ENCODE results near the gene GRIA1. TPM values are rescaled to one million over a fixed set of nuclear protein-coding genes. Genes with fewer than 3 reads are reported as not detected.

Gene GRIA1
- total RNA-seq, 6 experiments from 2014 or later: 0.10 to 0.57 (median 0.21) TPM

DNA sequence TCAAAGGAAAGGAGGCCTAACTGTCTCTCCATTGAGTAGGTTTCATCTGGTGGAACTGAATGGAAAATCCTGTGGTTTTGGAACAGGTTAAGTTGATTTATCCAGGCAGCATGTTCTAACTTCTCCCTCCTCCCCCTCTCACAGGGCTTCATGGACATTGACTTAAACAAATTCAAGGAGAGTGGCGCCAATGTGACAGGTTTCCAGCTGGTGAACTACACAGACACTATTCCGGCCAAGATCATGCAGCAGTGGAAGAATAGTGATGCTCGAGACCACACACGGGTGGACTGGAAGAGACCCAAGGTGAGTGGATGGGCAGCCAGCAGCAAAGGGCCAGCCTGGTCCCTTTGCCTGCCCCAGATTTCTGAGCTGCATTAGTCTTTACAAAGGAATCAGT, 183.9 kb downstream of the GRIA1 start:
- no peak overlapping the region for H3K4me3 Mint-ChIP-seq
- no peaks in the 10 kb centered on the region for H3K9me3 Mint-ChIP-seq

DNA sequence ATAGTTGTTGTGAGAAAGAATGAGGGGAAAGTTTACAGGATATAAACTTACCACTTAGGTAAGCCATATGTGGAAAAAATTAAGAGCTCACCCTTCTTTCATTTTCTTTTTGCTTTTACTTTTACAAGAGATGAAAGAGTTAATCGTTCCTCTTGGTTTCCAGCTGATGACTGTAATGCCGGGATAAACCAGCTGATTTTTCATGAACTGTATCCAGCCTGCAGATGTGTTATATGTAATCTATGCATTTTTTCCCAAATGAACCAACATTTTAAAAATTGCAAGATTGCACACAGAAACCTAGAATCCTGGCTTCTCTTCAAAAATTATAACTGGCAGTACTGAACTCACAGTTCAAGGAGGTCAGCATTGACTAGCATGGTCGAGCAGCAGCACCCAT, 185.9 kb downstream of the GRIA1 start:
- Mint-ChIP-seq H3K4me3 (no peak overlapping the region), H3K27ac (no peak overlapping the region), H3K36me3 (ENCODE audit: low read depth) (no peaks in the 10 kb centered on the region), H3K27me3 (ENCODE audit: insufficient read depth) (peaks cover 2% of the 10 kb centered on the region; the same call in 1 of the 2 replicates), H3K9me3 (no peaks in the 10 kb centered on the region), H3K4me1 (ENCODE audit: low read depth) (peaks cover 16% of the 10 kb centered on the region)
- TF ChIP-seq, protein P1, sequence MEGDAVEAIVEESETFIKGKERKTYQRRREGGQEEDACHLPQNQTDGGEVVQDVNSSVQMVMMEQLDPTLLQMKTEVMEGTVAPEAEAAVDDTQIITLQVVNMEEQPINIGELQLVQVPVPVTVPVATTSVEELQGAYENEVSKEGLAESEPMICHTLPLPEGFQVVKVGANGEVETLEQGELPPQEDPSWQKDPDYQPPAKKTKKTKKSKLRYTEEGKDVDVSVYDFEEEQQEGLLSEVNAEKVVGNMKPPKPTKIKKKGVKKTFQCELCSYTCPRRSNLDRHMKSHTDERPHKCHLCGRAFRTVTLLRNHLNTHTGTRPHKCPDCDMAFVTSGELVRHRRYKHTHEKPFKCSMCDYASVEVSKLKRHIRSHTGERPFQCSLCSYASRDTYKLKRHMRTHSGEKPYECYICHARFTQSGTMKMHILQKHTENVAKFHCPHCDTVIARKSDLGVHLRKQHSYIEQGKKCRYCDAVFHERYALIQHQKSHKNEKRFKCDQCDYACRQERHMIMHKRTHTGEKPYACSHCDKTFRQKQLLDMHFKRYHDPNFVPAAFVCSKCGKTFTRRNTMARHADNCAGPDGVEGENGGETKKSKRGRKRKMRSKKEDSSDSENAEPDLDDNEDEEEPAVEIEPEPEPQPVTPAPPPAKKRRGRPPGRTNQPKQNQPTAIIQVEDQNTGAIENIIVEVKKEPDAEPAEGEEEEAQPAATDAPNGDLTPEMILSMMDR (IDR thresholded peaks at IDR 0.05): no peak
- no peak for DNase-seq

More for the DNA sequence above, 183.9 kb downstream of the GRIA1 start:
- TF ChIP-seq, protein P1 (IDR thresholded peaks at IDR 0.05): no peak
- H3K27me3 Mint-ChIP-seq (ENCODE audit: insufficient read depth): peaks cover 2% of the 10 kb centered on the region; the same call in 1 of the 2 replicates
- peaks cover 16% of the 10 kb centered on the region for H3K4me1 Mint-ChIP-seq (ENCODE audit: low read depth)
- H3K27ac Mint-ChIP-seq: no peak overlapping the region
- DNase-seq: no peak
- no peaks in the 10 kb centered on the region for H3K36me3 Mint-ChIP-seq (ENCODE audit: low read depth)

DNA sequence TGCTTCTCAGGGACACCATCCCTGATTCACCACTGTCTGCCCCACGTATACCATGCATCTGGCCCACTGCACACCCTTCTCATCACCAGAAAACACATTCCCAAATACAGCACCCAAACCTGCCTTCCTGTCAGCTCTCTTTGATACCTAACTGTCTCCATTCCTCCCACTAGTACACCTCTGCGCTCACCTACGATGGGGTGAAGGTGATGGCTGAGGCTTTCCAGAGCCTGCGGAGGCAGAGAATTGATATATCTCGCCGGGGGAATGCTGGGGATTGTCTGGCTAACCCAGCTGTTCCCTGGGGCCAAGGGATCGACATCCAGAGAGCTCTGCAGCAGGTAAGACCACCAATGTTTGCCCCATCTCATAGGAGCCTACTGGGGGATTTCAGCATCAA, 186.4 kb downstream of the GRIA1 start:
- TF ChIP-seq, protein P1 (IDR thresholded peaks at IDR 0.05): no peak
- Mint-ChIP-seq H3K27ac (no peak overlapping the region), H3K36me3 (ENCODE audit: low read depth) (no peaks in the 10 kb centered on the region), H3K9me3 (no peaks in the 10 kb centered on the region), H3K4me1 (ENCODE audit: low read depth) (peaks cover 15% of the 10 kb centered on the region), H3K4me3 (no peak overlapping the region), H3K27me3 (ENCODE audit: insufficient read depth) (peaks cover 2% of the 10 kb centered on the region; the same call in 1 of the 2 replicates)
- DNase-seq: no peak

DNA sequence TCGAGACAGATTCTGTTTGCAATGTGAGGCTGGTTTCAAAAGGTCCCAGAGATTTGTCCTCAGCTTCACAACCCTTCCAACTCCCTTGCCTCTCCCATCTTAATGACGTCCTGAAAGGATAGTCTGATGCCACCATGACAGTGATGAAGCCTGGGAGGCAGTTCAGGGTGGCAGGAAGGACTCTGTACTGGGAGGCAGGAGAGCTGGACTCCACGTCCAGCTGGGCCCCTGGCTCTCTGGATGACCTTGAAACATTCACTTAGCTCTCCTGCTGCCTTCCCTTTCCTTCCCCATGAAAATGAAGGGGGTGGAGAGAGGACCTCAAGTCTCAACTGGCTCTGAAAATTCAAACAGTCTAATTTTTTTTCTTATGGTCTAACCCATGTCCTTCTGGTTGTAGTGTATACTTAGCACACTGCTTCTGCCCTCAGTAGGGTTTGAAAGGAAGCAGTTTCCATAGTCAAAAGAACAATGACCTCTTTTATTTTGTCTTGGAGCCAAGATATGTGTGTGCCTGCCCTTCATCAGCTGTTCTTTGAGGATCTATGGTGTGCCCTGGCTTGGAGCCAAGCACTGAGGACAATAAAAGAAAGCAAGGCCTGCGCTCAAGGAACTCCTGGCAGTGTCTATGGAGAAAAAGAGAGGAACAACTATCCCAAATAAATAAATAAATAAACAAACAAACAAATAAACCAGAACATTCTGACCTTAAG, 188.3 kb downstream of the GRIA1 start:
- DNase-seq: no peak
- Mint-ChIP-seq H3K4me3 (no peak overlapping the region), H3K9me3 (no peaks in the 10 kb centered on the region), H3K4me1 (ENCODE audit: low read depth) (no peaks in the 10 kb centered on the region), H3K27me3 (ENCODE audit: insufficient read depth) (peaks cover 2% of the 10 kb centered on the region), H3K27ac (no peak overlapping the region), H3K36me3 (ENCODE audit: low read depth) (no peaks in the 10 kb centered on the region)
- TF ChIP-seq, protein P1 (IDR thresholded peaks at IDR 0.05): no peak

DNA sequence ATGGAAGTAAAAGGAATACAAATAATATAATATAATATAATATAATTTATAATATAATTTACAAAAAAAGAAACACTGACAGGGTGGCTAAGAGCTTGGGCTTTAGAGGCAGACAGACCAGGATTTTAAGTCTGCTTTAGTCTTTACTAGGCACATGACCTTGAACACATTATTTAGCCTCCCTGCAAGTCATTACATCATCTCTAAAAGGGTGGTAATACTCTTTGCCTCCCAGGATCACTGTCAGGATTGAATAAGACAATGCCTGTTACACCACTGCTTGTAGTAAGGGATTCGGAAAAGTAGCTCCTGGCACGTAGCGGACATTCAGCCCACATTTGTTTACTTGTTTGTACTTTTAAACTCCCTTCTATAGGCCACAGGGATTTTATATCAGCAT, 199.8 kb downstream of the GRIA1 start:
- Mint-ChIP-seq H3K4me3 (no peak overlapping the region), H3K27ac (no peak overlapping the region), H3K4me1 (ENCODE audit: low read depth) (no peaks in the 10 kb centered on the region), H3K36me3 (ENCODE audit: low read depth) (no peaks in the 10 kb centered on the region), H3K9me3 (no peaks in the 10 kb centered on the region), H3K27me3 (ENCODE audit: insufficient read depth) (peaks cover 1% of the 10 kb centered on the region)
- DNase-seq: no peak
- TF ChIP-seq, protein P1 (IDR thresholded peaks at IDR 0.05): no peak
